Stimulated activated CD8-positive, alpha-beta memory T cell treated with anti-CD3 and anti-CD28 coated beads, Interleukin-2, amount 100 ng/mL, for 1 hour (primary cell): ENCODE results near the gene TSPAN5.
"Not testable (repeated sequence)": the region's sequence is repeated elsewhere in the genome, so short reads cannot be mapped to it uniquely, and the experiment has no call there.

ENCODE experiments used
- DNase-seq, 2 donors: peaks; one replicate each; pipeline ENCODE4 v3.0.0-alpha.2; 2020; ENCODE audit warnings: low read depth in 2 of 2

The TSPAN5 gene

GRCh38 chr4:98658287-98659105 is at the start of gene TSPAN5:
TSPAN5 (minus strand) TSS chr4:98658611.
- peak; percentile 68 to 72 for DNase-seq

GRCh38 chr4:98706935-98707334 is 48.5 kb upstream of the TSPAN5 start:
- DNase-seq = no peak

DNA sequence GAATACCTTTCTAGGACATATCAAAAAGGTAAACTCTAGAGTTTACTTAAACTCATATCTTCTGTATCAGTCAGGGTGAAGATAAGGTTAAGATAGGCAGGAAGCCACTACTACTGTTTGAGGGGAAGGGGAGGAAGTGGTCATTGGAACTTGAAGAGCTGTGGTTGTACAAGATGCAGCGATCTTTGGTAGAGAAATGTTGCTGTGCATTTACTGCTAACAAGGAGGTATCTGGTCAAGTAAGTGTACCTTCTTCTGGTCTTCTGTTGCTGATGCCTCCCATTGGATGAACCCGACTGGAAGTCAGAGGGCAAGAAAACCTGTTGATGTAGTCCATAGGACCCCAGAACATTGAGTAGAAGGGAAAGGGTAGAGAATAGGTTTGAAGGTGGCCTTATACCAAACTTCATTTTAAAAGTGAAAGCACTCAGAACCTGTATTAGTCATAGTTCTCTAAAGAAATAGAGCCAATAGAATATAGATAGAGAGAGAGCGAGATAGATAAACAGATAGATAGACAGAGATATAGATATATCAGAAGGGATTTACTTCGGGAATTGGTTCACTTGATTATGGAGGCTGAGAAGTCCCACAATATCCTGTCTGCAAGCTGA is 47.9 kb upstream of the TSPAN5 start:
- DNase-seq = no peak

- DNase-seq = not testable (repeated sequence)
Measured at GRCh38 chr4:98705586-98705985, 47.2 kb upstream of the TSPAN5 start.

DNA sequence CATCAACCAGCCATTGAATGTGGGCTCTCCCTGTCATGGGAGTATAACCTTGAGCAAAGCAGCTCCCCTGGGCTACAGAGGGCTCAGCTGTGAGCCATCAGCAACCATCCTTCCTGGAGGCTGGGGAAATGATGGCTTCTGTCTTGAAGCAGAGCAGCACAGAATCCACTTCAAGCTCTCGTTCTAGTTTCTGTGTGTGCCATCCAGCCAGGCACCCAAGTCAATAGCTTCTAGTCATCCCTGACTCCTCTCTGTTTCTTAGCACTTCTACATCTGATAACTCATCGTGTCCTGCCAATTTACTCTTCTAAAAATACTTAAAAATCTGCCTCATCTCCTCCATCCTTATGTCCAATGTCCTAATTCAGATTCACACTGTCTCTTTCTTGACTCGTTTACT is 42.2 kb upstream of the TSPAN5 start:
- DNase-seq = no peak

- no peak for DNase-seq
Measured at GRCh38 chr4:98694076-98694475, 35.7 kb upstream of the TSPAN5 start.

GRCh38 chr4:98692411-98692810 is 34.0 kb upstream of the TSPAN5 start:
- no peak for DNase-seq

DNA sequence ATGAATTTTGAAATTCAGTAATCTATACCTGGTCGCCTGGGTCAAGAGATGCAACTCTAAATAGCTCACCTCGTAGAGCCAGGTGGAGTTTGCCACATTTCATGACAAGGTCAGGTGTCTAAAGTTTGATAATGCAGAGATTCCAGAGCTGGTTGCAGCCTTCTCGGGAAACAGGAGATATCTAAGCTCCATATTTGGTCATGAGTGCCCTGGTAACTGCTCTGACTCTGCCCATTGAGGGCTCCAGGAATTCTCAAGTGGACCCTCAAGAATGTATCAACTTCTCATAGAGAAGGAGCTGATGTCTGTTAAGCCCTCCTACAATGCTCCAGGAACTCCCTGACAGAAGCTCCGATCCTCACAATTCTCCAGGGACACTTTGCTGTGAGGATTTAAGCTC is 33.2 kb upstream of the TSPAN5 start:
- DNase-seq = no peak

DNA sequence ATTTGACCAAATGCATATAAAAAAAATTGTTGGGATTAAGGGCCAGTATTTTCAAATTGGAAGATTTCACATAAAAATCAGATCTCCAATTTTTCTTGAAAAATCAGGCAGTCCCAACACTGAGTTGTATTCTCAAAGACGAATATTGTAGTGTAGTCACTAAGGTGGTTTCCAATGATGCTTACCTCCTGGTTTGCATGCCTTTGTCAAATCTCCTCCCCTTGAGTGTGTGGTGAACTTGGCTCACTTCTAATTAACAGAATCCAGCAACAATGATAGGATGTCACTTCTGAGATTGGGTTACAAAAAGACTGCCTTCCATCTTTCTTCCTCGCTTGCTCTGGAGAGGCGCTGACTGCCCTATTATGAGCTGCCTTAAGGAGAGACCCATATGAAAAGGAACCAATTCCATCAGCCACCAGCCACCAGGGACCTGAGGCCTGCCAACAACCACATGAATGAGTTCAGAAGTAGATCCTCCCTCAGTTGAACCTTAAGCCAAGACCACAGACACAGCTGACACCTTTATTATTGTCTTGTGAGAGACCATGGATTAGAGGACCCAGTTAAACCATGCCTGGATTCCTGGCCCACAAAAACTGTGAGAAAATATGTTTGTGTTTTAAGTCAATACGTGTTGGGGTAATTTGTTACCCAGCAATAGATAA is 31.2 kb upstream of the TSPAN5 start:
- DNase-seq = no peak

DNA sequence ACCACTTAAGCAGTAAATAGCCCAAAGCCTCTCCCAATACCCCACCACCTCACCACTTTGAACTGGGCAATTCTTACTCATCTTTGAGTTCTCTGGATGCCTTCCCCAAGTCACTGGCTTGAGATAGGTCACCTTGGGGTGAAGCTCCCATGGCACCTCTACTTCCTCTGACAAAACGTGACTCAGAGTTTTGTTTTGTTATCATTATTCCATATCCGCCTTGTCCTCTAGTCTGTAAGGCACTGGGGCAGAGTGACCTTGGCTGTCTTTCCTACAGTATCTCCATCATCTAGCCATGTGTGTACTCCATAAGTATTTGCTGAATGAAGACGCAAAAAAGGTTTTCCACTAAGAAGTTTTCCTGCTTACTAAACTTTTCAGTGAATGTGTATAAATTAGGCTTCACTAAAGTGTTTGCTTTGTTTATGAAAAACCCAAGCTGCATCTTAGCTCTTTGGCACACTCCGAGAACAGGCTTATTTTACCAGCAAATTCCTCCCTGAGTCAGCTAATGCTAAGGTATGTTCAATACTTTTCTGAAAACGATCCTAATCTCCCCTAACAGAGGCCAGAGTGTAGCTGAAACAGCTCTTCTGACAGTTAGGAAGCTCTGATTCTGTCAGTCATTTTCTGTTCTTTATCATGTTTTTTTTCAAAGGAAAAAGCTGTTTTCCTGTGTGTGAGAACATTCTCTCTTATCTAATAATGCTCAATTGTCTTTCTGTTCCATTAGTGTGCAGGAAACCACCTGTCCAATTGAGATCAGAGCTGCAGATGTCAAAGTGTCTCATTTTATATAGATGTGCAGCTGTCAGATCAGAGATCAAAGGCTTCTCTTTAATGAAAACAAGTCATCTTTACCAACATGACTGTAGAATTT is 30.2 kb upstream of the TSPAN5 start:
- DNase-seq = no peak

DNA sequence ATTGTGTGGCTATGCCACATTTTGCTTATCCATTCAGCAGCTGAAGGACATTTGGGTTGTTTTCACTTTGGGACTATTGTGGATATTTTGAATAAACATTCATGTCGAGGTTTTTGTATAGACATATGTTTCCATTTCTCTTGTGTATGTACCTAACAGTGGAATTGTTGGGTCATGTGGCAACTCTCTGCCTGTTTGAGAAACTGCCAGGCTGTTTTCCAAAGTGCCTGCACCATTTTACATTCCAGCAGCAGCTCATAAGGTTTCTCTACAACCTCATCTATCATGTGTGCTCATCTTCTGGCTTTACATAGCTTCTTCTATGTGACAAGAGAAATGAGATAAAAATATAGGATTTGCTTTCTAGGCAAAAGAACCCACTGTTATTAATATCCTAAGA is 29.5 kb upstream of the TSPAN5 start:
- no peak for DNase-seq

- DNase-seq = no peak
Measured at GRCh38 chr4:98686847-98687246, 28.4 kb upstream of the TSPAN5 start.

GRCh38 chr4:98686043-98686707 is 27.8 kb upstream of the TSPAN5 start:
- no peak for DNase-seq

DNA sequence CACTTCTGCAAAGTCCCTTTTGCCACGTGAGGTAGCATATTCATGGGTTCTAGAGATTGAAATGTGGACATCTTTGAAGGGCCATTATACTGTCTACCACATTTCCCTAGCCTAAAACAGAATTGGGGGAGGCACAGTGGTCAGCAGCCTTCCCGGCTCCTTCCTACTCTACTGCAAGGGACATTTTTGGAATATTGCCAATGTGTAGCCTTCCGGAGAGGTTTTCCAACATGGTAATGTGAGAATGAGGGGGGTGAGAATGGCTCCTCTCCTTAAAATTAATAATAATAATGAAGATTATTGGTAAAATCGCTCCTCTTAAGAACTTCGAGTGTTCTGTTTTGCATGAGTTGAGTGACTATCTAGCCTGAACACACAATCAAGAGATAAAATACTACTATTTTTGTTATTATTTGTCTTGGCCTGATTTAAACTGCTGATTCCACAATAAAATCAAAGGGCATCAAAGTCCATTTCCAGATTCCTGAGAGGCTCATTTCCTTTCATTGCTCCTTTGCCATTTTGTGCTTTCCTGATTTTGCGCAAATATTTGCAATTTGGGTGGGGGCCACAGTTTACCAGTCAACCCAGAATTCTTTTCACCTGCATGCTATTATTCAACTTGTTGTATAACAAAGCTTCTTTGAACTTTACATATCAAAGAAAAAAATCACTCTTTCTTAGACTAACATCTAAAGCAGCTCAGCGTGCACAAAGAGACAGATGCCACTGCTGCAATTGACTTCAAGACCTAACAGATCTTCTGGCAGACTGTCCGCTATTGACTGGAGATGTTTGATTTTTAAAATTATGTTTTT is 27.0 kb upstream of the TSPAN5 start:
- DNase-seq = no peak

DNA sequence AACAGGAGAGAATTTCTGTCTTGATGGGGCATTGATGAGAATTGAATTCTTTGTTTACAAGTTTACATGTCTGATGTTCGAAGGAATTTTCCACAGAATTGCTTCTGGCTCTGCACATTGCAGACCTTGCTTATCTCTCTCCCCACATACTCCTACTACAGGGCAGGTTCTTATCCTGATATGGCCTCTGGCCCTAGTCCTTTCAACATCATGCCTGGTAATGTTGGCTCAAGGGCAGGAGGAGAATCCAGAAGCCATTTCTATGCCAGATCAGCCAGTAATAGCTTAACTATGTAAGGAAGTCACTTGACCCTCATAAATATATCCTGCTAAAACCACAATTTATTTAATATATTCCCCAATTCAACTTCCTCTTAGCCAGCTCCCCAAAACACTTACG is 24.3 kb upstream of the TSPAN5 start:
- DNase-seq = no peak

DNA sequence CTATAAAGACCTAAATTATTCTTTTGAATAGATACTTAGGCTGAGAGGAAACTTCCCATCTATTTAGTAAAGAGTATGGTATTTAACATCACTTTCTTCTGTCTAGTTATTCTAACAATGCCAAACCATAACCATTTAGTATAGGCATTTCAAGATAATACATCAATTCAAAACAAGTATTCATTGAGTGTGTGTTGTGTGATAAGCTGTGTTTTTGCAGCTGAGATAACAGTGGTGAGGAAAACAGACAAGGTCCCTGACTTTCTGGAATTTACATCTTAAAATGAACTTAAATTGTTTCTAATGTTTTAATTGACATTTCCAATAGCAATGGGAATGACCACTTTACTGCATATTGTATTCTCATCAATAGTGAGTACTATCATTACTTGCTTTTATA is 22.4 kb upstream of the TSPAN5 start:
- DNase-seq = no peak

- no peak for DNase-seq
Measured at GRCh38 chr4:98679738-98680137, 21.3 kb upstream of the TSPAN5 start.

DNA sequence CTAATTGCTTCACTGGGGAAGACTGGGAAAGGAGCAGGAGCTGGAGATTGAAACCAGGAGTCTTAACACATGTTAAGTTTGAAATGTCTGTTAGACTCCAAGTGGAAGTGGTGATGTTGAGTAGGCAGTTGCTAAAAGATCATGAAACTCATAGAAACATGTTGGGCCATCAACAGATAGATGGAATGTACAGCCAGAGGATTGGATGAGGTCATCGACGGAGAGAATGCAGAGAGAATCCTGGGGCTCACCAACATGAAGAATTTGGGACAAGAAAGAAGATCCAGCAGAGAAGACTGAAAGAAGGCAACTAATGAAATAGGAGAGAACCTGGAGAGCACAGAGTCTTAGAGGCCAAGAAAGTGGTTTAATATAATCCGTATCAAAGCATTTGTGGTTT is 19.4 kb upstream of the TSPAN5 start:
- DNase-seq = no peak

GRCh38 chr4:98674404-98675173 is 16.2 kb upstream of the TSPAN5 start:
- DNase-seq = no peak

- no peak for DNase-seq
Measured at GRCh38 chr4:98673978-98674377, 15.6 kb upstream of the TSPAN5 start.
